Measurements from ENCODE around the gene DDX39B. TPM values are rescaled to one million over a fixed set of nuclear protein-coding genes. Genes with fewer than 3 reads are reported as not detected.

The DDX39B gene
- total and polyA plus RNA-seq, 4 donors, result 146 to 570 (median 253) TPM

- Histone ChIP-seq H3K4me1 (ENCODE audit: control insufficient read depth in 1 of 2, insufficient read depth in 2 of 2, low read length in 2 of 2) (no peaks in the 10 kb centered on the region), H3K27me3 (ENCODE audit: control insufficient read depth in 1 of 2, insufficient read depth in 2 of 2, low read length in 1 of 2) (no peaks in the 10 kb centered on the region), H3K9me3 (ENCODE audit: control insufficient read depth, low read length) (no peaks in the 10 kb centered on the region), H3K27ac (ENCODE audit: low read depth in 1 of 2, low read length in 2 of 2) (no peak overlapping the region), H3K36me3 (ENCODE audit: control insufficient read depth in 1 of 2, insufficient read depth in 2 of 2, low read length in 1 of 2) (no peaks in the 10 kb centered on the region), H3K4me3 (ENCODE audit: low read length in 2 of 2) (no peak overlapping the region)
- DNase-seq (no peak), ATAC-seq (ENCODE audit: low FRiP score) (no peak)
- intact Hi-C loops (cut with DNase I), result no loop called here
- 82 to 84% methylated on average over 3 of the region's 3 CpGs for WGBS, 2 donors
These were observed 35.8 kb upstream of the DDX39B start for GRCh38 chr6:31577579-31577966.

- Histone ChIP-seq H3K4me3 (ENCODE audit: low read length in 2 of 2) (no peak overlapping the region), H3K36me3 (ENCODE audit: control insufficient read depth in 1 of 2, insufficient read depth in 2 of 2, low read length in 1 of 2) (no peaks in the 10 kb centered on the region), H3K4me1 (ENCODE audit: control insufficient read depth in 1 of 2, insufficient read depth in 2 of 2, low read length in 2 of 2) (no peaks in the 10 kb centered on the region), H3K27me3 (ENCODE audit: control insufficient read depth in 1 of 2, insufficient read depth in 2 of 2, low read length in 1 of 2) (no peaks in the 10 kb centered on the region), H3K9me3 (ENCODE audit: control insufficient read depth, low read length) (no peaks in the 10 kb centered on the region), H3K27ac (ENCODE audit: low read depth in 1 of 2, low read length in 2 of 2) (no peak overlapping the region)
- intact Hi-C loops (cut with DNase I), result no loop called here
- DNase-seq, result no peak
- WGBS, 2 donors, result 87 to 88% methylated on average over 18 to 19 of the region's 19 CpGs
- ATAC-seq (ENCODE audit: low FRiP score), result no peak
These were observed 35.2 kb upstream of the DDX39B start for GRCh38 chr6:31576897-31577578.

- Histone ChIP-seq H3K4me3 (ENCODE audit: low read length in 2 of 2) (no peak overlapping the region), H3K27ac (ENCODE audit: low read depth in 1 of 2, low read length in 2 of 2) (no peak overlapping the region), H3K9me3 (ENCODE audit: control insufficient read depth, low read length) (no peaks in the 10 kb centered on the region), H3K4me1 (ENCODE audit: control insufficient read depth in 1 of 2, insufficient read depth in 2 of 2, low read length in 2 of 2) (no peaks in the 10 kb centered on the region), H3K36me3 (ENCODE audit: control insufficient read depth in 1 of 2, insufficient read depth in 2 of 2, low read length in 1 of 2) (no peaks in the 10 kb centered on the region), H3K27me3 (ENCODE audit: control insufficient read depth in 1 of 2, insufficient read depth in 2 of 2, low read length in 1 of 2) (no peaks in the 10 kb centered on the region)
- ATAC-seq (ENCODE audit: low FRiP score) (no peak), DNase-seq (no peak)
- intact Hi-C loops (cut with DNase I), result no loop called here
- WGBS, 2 donors, result 66 to 68% methylated on average over 8 of the region's 8 CpGs
These were observed 34.3 kb upstream of the DDX39B start for GRCh38 chr6:31575952-31576685.

- intact Hi-C loops (cut with DNase I), result no loop called here
- no peak for ATAC-seq (ENCODE audit: low FRiP score)
- peak; percentile 78 for DNase-seq
These were observed 33.6 kb upstream of the DDX39B start, which contains the start of gene TNF for GRCh38 chr6:31575335-31575901. TSS of gene TNF (plus strand) at chr6:31575565. CDS start at chr6:31575742, 177 bp downstream.

GRCh38 chr6:31574106-31575061 lies 32.6 kb upstream of the DDX39B start:
- no peaks in the 10 kb centered on the region for H3K36me3 ChIP-seq (ENCODE audit: control insufficient read depth in 1 of 2, insufficient read depth in 2 of 2, low read length in 1 of 2)
- H3K4me1 ChIP-seq (ENCODE audit: control insufficient read depth in 1 of 2, insufficient read depth in 2 of 2, low read length in 2 of 2), result no peaks in the 10 kb centered on the region
- no peak for ATAC-seq (ENCODE audit: low FRiP score)
- intact Hi-C loops (cut with DNase I), result no loop called here
- no peaks in the 10 kb centered on the region for H3K9me3 ChIP-seq (ENCODE audit: control insufficient read depth, low read length)
- WGBS, 2 donors, result 79 to 86% methylated on average over 14 of the region's 14 CpGs
- no peaks in the 10 kb centered on the region for H3K27me3 ChIP-seq (ENCODE audit: control insufficient read depth in 1 of 2, insufficient read depth in 2 of 2, low read length in 1 of 2)
- no peak overlapping the region for H3K27ac ChIP-seq (ENCODE audit: low read depth in 1 of 2, low read length in 2 of 2)
- no peak for DNase-seq
- no peak overlapping the region for H3K4me3 ChIP-seq (ENCODE audit: low read length in 2 of 2)

More at GRCh38 chr6:31575335-31575901, 33.6 kb upstream of the DDX39B start, which contains the start of gene TNF:
- Histone ChIP-seq H3K9me3 (ENCODE audit: control insufficient read depth, low read length) (no peaks in the 10 kb centered on the region), H3K27ac (ENCODE audit: low read depth in 1 of 2, low read length in 2 of 2) (no peak within 1 kb of the TSS), H3K36me3 (ENCODE audit: control insufficient read depth in 1 of 2, insufficient read depth in 2 of 2, low read length in 1 of 2) (no peaks in the 10 kb centered on the region), H3K4me1 (ENCODE audit: control insufficient read depth in 1 of 2, insufficient read depth in 2 of 2, low read length in 2 of 2) (no peaks in the 10 kb centered on the region), H3K27me3 (ENCODE audit: control insufficient read depth in 1 of 2, insufficient read depth in 2 of 2, low read length in 1 of 2) (no peaks in the 10 kb centered on the region), H3K4me3 (ENCODE audit: low read length in 2 of 2) (no peak within 1 kb of the TSS)
- WGBS, 2 donors, result 73 to 74% methylated on average over 19 of the region's 19 CpGs

- Histone ChIP-seq H3K4me1 (ENCODE audit: control insufficient read depth in 1 of 2, insufficient read depth in 2 of 2, low read length in 2 of 2) (no peaks in the 10 kb centered on the region), H3K9me3 (ENCODE audit: control insufficient read depth, low read length) (no peaks in the 10 kb centered on the region), H3K4me3 (ENCODE audit: low read length in 2 of 2) (no peak overlapping the region), H3K36me3 (ENCODE audit: control insufficient read depth in 1 of 2, insufficient read depth in 2 of 2, low read length in 1 of 2) (no peaks in the 10 kb centered on the region), H3K27ac (ENCODE audit: low read depth in 1 of 2, low read length in 2 of 2) (no peak overlapping the region), H3K27me3 (ENCODE audit: control insufficient read depth in 1 of 2, insufficient read depth in 2 of 2, low read length in 1 of 2) (peaks cover 0 to 2% of the 10 kb centered on the region in 2 donors)
- no peak for ATAC-seq (ENCODE audit: low FRiP score)
- intact Hi-C loops (cut with DNase I), result no loop called here
- no peak for DNase-seq
- 88 to 89% methylated on average over 9 of the region's 9 CpGs for WGBS, 2 donors
These were observed 31.7 kb upstream of the DDX39B start for GRCh38 chr6:31573239-31574105.

GRCh38 chr6:31572041-31572911 lies 30.5 kb upstream of the DDX39B start, which contains the start of gene LTA:
TSS of gene LTA (plus strand) at chr6:31572289. CDS start at chr6:31572743, 454 bp downstream.
- Histone ChIP-seq H3K9me3 (ENCODE audit: control insufficient read depth, low read length) (no peaks in the 10 kb centered on the region), H3K4me3 (ENCODE audit: low read length in 2 of 2) (no peak within 1 kb of the TSS), H3K27ac (ENCODE audit: low read depth in 1 of 2, low read length in 2 of 2) (no peak within 1 kb of the TSS), H3K27me3 (ENCODE audit: control insufficient read depth in 1 of 2, insufficient read depth in 2 of 2, low read length in 1 of 2) (peaks cover 0 to 2% of the 10 kb centered on the region in 2 donors), H3K4me1 (ENCODE audit: control insufficient read depth in 1 of 2, insufficient read depth in 2 of 2, low read length in 2 of 2) (no peaks in the 10 kb centered on the region), H3K36me3 (ENCODE audit: control insufficient read depth in 1 of 2, insufficient read depth in 2 of 2, low read length in 1 of 2) (no peaks in the 10 kb centered on the region)
- intact Hi-C loops (cut with DNase I), result no loop called here
- DNase-seq (no peak), ATAC-seq (ENCODE audit: low FRiP score) (peak; percentile 5)
- 87% methylated on average over 26 to 27 of the region's 27 CpGs for WGBS, 2 donors

Data from aorta (tissue), 5 donors.